ENCODE results near the gene CYTH3. TPM values are rescaled to one million over a fixed set of nuclear protein-coding genes. Genes with fewer than 3 reads are reported as not detected.

CYTH3 gene
- total RNA-seq, 1 experiment from 2014 or later, result 73.4 TPM

GRCh38 chr7:6279341-6279740, 6.9 kb upstream of the CYTH3 start:
- no peak for DNase-seq
- peaks cover 27% of the 10 kb centered on the region for H3K4me1 Mint-ChIP-seq (ENCODE audit: low read depth, unreplicated experiment)
- TF ChIP-seq CTCF (IDR thresholded peaks at IDR 0.05; ENCODE audit: unreplicated experiment), result no peak
- H3K4me3 Mint-ChIP-seq (ENCODE audit: low read depth, unreplicated experiment), result no peak overlapping the region
- intact Hi-C loops (cut with micrococcal nuclease; ENCODE audit: unreplicated experiment), result no loop called here
- no TSS peak for BruUV-seq (replicated peaks)
- peaks cover 24% of the 10 kb centered on the region for H3K36me3 Mint-ChIP-seq (ENCODE audit: insufficient read depth, unreplicated experiment)
- no peak overlapping the region for H3K27ac Mint-ChIP-seq (ENCODE audit: unreplicated experiment)
- no peaks in the 10 kb centered on the region for H3K9me3 Mint-ChIP-seq (ENCODE audit: low read depth, unreplicated experiment)
- CTCF ChIA-PET, result interaction anchor here (0.6 kb wide), 1 partner anchor 74 kb away, joined by 8 read pairs; no protein-coding TSS in a partner anchor
- no peaks in the 10 kb centered on the region for H3K27me3 Mint-ChIP-seq (ENCODE audit: unreplicated experiment)

GRCh38 chr7:6278749-6279310, 6.4 kb upstream of the CYTH3 start:
- no peak overlapping the region for H3K4me3 Mint-ChIP-seq (ENCODE audit: low read depth, unreplicated experiment)
- intact Hi-C loops (cut with micrococcal nuclease; ENCODE audit: unreplicated experiment), result no loop called here
- no peaks in the 10 kb centered on the region for H3K27me3 Mint-ChIP-seq (ENCODE audit: unreplicated experiment)
- BruUV-seq (replicated peaks), result no TSS peak
- no peak for TF ChIP-seq CTCF (IDR thresholded peaks at IDR 0.05; ENCODE audit: unreplicated experiment)
- no peak overlapping the region for H3K27ac Mint-ChIP-seq (ENCODE audit: unreplicated experiment)
- H3K9me3 Mint-ChIP-seq (ENCODE audit: low read depth, unreplicated experiment), result no peaks in the 10 kb centered on the region
- peaks cover 19% of the 10 kb centered on the region for H3K36me3 Mint-ChIP-seq (ENCODE audit: insufficient read depth, unreplicated experiment)
- peaks cover 23% of the 10 kb centered on the region for H3K4me1 Mint-ChIP-seq (ENCODE audit: low read depth, unreplicated experiment)
- CTCF ChIA-PET, result no interaction called here
- no peak for DNase-seq

GRCh38 chr7:6277476-6277875, 5.1 kb upstream of the CYTH3 start:
- intact Hi-C loops (cut with micrococcal nuclease; ENCODE audit: unreplicated experiment), result no loop called here
- TF ChIP-seq CTCF (IDR thresholded peaks at IDR 0.05; ENCODE audit: unreplicated experiment), result no peak
- Mint-ChIP-seq H3K9me3 (ENCODE audit: low read depth, unreplicated experiment) (no peaks in the 10 kb centered on the region), H3K4me3 (ENCODE audit: low read depth, unreplicated experiment) (no peak overlapping the region), H3K27ac (ENCODE audit: unreplicated experiment) (no peak overlapping the region), H3K27me3 (ENCODE audit: unreplicated experiment) (no peaks in the 10 kb centered on the region), H3K4me1 (ENCODE audit: low read depth, unreplicated experiment) (peaks cover 27% of the 10 kb centered on the region), H3K36me3 (ENCODE audit: insufficient read depth, unreplicated experiment) (peaks cover 18% of the 10 kb centered on the region)
- CTCF ChIA-PET, result interaction anchor here (0.6 kb wide), 1 partner anchor 12 kb away, joined by 3 read pairs; no protein-coding TSS in a partner anchor
- no peak for DNase-seq
- no TSS peak for BruUV-seq (replicated peaks)

- Mint-ChIP-seq H3K4me3 (ENCODE audit: low read depth, unreplicated experiment) (no peak overlapping the region), H3K36me3 (ENCODE audit: insufficient read depth, unreplicated experiment) (peaks cover 18% of the 10 kb centered on the region), H3K9me3 (ENCODE audit: low read depth, unreplicated experiment) (no peaks in the 10 kb centered on the region), H3K4me1 (ENCODE audit: low read depth, unreplicated experiment) (peaks cover 28% of the 10 kb centered on the region), H3K27ac (ENCODE audit: unreplicated experiment) (no peak overlapping the region), H3K27me3 (ENCODE audit: unreplicated experiment) (no peaks in the 10 kb centered on the region)
- no peak for TF ChIP-seq CTCF (IDR thresholded peaks at IDR 0.05; ENCODE audit: unreplicated experiment)
- no TSS peak for BruUV-seq (replicated peaks)
- CTCF ChIA-PET, result no interaction called here
- no peak for DNase-seq
- intact Hi-C loops (cut with micrococcal nuclease; ENCODE audit: unreplicated experiment), result no loop called here
Measured at GRCh38 chr7:6276911-6277408, 4.5 kb upstream of the CYTH3 start.
